OCI-LY7 (cell line): ENCODE measurements around the gene MACROH2A1. TPM values are rescaled to one million over a fixed set of nuclear protein-coding genes. Genes with fewer than 3 reads are reported as not detected.

ENCODE experiments used
- BruUV-seq: library from RNA; stranded (reverse); fragments of 400-500 nt; replicated peaks from 2 replicates; lab custom pipeline; 2021; lab: Mats Ljungman, UMichigan
- CTCF ChIA-PET: fragments of 300-600 bp; sonication (Branson Sonifier 250); formaldehyde crosslinking; loops from one replicate; lab custom pipeline; 2022; ENCODE audit warnings: antibody characterized with exemption; ENCODE audit not compliant: unreplicated experiment; lab: Charles Lee
- POLR2A ChIA-PET: fragments of 300-600 bp; sonication (Branson Sonifier 250); formaldehyde crosslinking; loops from one replicate; lab custom pipeline; 2022; ENCODE audit warnings: antibody characterized with exemption; lab: Charles Lee
- DNase-seq: peaks from one replicate; pipeline ENCODE4 v3.0.0-alpha.2; 2015; ENCODE audit warnings: low spot score
- H2AFZ ChIP-seq: fragments of 200-600 bp; sonication (generic), shearing (Covaris generic); 2 replicates; pipeline ENCODE4 v1.6.1; 2014; ENCODE audit warnings: mild to moderate bottlenecking, antibody characterized with exemption, low read length, moderate library complexity
- H3K27ac ChIP-seq: fragments of 200-600 bp; sonication (generic); 2 replicates; pipeline ENCODE4 v1.5.1; 2014; ENCODE audit warnings: mixed run types, low read depth, mild to moderate bottlenecking, moderate library complexity, low read length, inconsistent platforms; ENCODE audit not compliant: poor library complexity, severe bottlenecking
- H3K36me3 ChIP-seq: fragments of 200-600 bp; sonication (generic); 2 replicates; pipeline ENCODE4 v1.6.1; 2014; ENCODE audit warnings: mild to moderate bottlenecking, antibody characterized with exemption, low read length, moderate library complexity, mixed read lengths; ENCODE audit not compliant: insufficient read depth
- H3K4me1 ChIP-seq: fragments of 200-600 bp; sonication (generic); 2 replicates; pipeline ENCODE4 v1.5.1; 2014; ENCODE audit warnings: mild to moderate bottlenecking, low read length; ENCODE audit not compliant: insufficient read depth, poor library complexity, severe bottlenecking
- H3K4me2 ChIP-seq: fragments of 200-600 bp; sonication (generic); 2 replicates; pipeline ENCODE4 v1.6.1; 2014; ENCODE audit warnings: mild to moderate bottlenecking, low read length
- H3K4me3 ChIP-seq: fragments of 200-600 bp; sonication (generic); 2 replicates; pipeline ENCODE4 v1.5.1; 2014; ENCODE audit warnings: mild to moderate bottlenecking, low read depth, low read length; ENCODE audit not compliant: poor library complexity, severe bottlenecking
- H3K79me2 ChIP-seq: fragments of 200-600 bp; sonication (generic); 2 replicates; pipeline ENCODE4 v1.6.1; 2016; ENCODE audit warnings: low read depth, mild to moderate bottlenecking, low read length, moderate library complexity, mixed read lengths; ENCODE audit not compliant: insufficient read depth
- H3K9me2 ChIP-seq: fragments of 200-600 bp; sonication (generic); 2 replicates; pipeline ENCODE4 v1.6.1; 2016; ENCODE audit warnings: mild to moderate bottlenecking, low read length, mixed read lengths; ENCODE audit not compliant: insufficient read depth
- H3K9me3 ChIP-seq: fragments of 200-600 bp; sonication (generic); 2 replicates; pipeline ENCODE4 v1.6.1; 2014; ENCODE audit warnings: mild to moderate bottlenecking, mixed run types, low read length, mixed read lengths
- H4K20me1 ChIP-seq: fragments of 200-600 bp; sonication (generic); 2 replicates; pipeline ENCODE4 v1.6.1; 2014; ENCODE audit warnings: mild to moderate bottlenecking, antibody characterized with exemption, low read length, moderate library complexity, mixed read lengths; ENCODE audit not compliant: insufficient read depth
- EZH2phosphoT487 ChIP-seq: fragments of 200-600 bp; sonication (generic); IDR thresholded peaks from 2 replicates; pipeline ENCODE4 v1.6.1; 2018; ENCODE audit warnings: low read depth, borderline replicate concordance, mild to moderate bottlenecking, mixed run types, antibody characterized with exemption, low read length, moderate library complexity, mixed read lengths
- intact Hi-C: fragments of 100-400 bp; cut with micrococcal nuclease; formaldehyde crosslinking; loops from one replicate; pipeline ENCODE4 v1.10.0; 2022; ENCODE audit not compliant: unreplicated experiment
- total RNA-seq, 2 experiments: library from RNA; depleted of rRNA in 1 of 2; stranded (reverse); fragments of >200 nt in 1 of 2; shearing (Covaris generic) in 1 of 2; gene quantifications; 2 replicates each; pipeline ENCODE4 v1.2.3, GENCODE V29; 2014 to 2022
- TF ChIP-seq, protein P1 (sequence below): fragments of 200-600 bp; sonication (generic); conservative IDR thresholded peaks from 2 replicates; pipeline ENCODE4 v1.5.1; 2014; ENCODE audit warnings: mild to moderate bottlenecking, antibody characterized with exemption, low read length, moderate library complexity, mixed read lengths

The MACROH2A1 gene
- total RNA-seq, 2 experiments from 2014 or later = 271 to 356 TPM

DNA sequence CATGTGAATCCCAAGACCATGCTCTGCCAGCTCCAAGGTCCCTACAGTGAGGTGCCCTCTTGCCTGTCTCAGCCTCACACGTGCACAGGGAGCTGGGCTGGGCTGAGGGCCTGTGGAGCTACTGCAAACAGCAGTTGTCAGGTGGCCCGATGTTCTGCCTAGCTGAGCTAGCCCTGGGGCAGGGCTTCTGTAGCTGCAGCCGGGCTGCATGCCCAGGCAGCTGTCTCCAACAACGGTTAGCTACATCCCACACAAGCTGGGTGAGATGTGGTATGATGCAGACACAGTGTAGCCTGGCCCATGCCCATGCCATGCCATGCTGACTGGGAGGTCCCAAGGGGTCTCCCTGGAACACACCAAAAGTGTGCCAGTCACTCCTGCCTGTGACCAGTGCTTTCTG lies 62.0 kb downstream of the MACROH2A1 start:
- H3K4me2 ChIP-seq = no peak overlapping the region
- no TSS peak for BruUV-seq
- intact Hi-C loops = no loop called here
- no peaks in the 10 kb centered on the region for H3K79me2 ChIP-seq
- CTCF ChIA-PET = no interaction called here
- no peaks in the 10 kb centered on the region for H3K9me2 ChIP-seq
- POLR2A ChIA-PET = interaction anchor here (1.1 kb wide), 1 partner anchor 14 kb away, joined by 7 read pairs; no protein-coding TSS in a partner anchor
- H3K4me1 ChIP-seq = no peaks in the 10 kb centered on the region
- no peaks in the 10 kb centered on the region; the same call in 1 of the 2 replicates for H4K20me1 ChIP-seq
- no peak overlapping the region for H3K4me3 ChIP-seq
- DNase-seq = no peak
- TF ChIP-seq, protein P1, sequence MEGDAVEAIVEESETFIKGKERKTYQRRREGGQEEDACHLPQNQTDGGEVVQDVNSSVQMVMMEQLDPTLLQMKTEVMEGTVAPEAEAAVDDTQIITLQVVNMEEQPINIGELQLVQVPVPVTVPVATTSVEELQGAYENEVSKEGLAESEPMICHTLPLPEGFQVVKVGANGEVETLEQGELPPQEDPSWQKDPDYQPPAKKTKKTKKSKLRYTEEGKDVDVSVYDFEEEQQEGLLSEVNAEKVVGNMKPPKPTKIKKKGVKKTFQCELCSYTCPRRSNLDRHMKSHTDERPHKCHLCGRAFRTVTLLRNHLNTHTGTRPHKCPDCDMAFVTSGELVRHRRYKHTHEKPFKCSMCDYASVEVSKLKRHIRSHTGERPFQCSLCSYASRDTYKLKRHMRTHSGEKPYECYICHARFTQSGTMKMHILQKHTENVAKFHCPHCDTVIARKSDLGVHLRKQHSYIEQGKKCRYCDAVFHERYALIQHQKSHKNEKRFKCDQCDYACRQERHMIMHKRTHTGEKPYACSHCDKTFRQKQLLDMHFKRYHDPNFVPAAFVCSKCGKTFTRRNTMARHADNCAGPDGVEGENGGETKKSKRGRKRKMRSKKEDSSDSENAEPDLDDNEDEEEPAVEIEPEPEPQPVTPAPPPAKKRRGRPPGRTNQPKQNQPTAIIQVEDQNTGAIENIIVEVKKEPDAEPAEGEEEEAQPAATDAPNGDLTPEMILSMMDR = no peak
- no peak for TF ChIP-seq EZH2phosphoT487
- H3K36me3 ChIP-seq = peaks cover 98% of the 10 kb centered on the region
- H3K9me3 ChIP-seq = no peaks in the 10 kb centered on the region
- H2AFZ ChIP-seq = no peak overlapping the region
- H3K27ac ChIP-seq = no peak overlapping the region

DNA sequence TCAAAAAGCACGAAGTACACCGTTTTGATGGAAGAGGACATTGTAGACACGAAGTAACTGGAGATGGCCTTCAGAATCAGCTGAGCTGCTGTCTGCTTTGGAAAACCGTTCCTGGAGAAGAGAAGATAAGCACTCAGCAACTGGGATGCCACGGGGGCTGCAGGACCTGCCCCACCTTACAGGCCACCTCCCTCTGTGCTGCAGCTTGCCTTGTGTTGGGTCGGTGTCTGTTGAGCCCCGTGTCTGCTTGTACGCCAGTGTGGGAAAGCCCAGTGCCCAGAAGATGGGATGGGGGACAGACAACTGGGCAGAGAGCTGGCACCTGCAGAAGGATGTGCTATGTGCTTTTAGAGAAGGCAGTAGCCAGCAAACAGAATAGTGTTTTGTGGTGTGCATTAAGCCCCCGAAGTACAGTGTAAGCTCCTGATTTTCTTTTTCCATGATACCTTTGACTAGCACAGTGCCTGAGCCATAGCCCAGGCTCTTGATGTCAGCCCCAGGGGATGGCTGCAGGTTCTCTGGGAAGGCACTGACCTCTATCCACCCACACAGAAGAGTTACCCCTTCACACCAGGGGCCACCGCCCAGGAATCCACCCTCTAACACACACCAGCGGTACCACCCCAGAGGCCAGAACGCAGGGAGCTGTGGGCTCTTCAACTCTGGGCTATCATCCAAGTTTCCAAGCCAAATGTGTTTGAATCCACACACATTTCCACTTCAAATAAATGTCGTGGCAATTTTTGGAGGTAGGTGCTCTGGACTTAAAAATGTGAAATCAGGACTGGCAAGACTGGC lies 63.8 kb downstream of the MACROH2A1 start:
- DNase-seq = no peak
- TF ChIP-seq, protein P1 = no peak
- TF ChIP-seq EZH2phosphoT487 = no peak
- H3K79me2 ChIP-seq = no peaks in the 10 kb centered on the region
- BruUV-seq = no TSS peak
- no peaks in the 10 kb centered on the region; the same call in 1 of the 2 replicates for H4K20me1 ChIP-seq
- no peak overlapping the region for H3K27ac ChIP-seq
- no peak overlapping the region for H2AFZ ChIP-seq
- no peak overlapping the region for H3K4me2 ChIP-seq
- H3K9me2 ChIP-seq = no peaks in the 10 kb centered on the region
- POLR2A ChIA-PET = no interaction called here
- intact Hi-C loops = no loop called here
- no peak overlapping the region for H3K4me3 ChIP-seq
- CTCF ChIA-PET = no interaction called here
- no peaks in the 10 kb centered on the region for H3K9me3 ChIP-seq
- H3K4me1 ChIP-seq = no peaks in the 10 kb centered on the region
- peaks cover 92% of the 10 kb centered on the region for H3K36me3 ChIP-seq
